Osteoblast (primary cell): ENCODE data around the gene TMEM30B. TPM values are rescaled to one million over a fixed set of nuclear protein-coding genes. Genes with fewer than 3 reads are reported as not detected.

Experiments
- DNase-seq: peaks from one replicate; pipeline ENCODE4 v3.0.0; 2011; ENCODE audit warnings: low spot score, mixed read lengths; ENCODE audit not compliant: insufficient read length; ENCODE audit errors: missing footprints
- H2AFZ ChIP-seq: 2 replicates; pipeline ENCODE4 v1.6.0; 2011; ENCODE audit warnings: mild to moderate bottlenecking, low read length
- H3K27ac ChIP-seq: 2 replicates; pipeline ENCODE4 v1.5.1; 2011; ENCODE audit warnings: mild to moderate bottlenecking, low read depth, low read length, moderate library complexity
- H3K27me3 ChIP-seq: 2 replicates; pipeline ENCODE4 v1.6.0; 2012; ENCODE audit warnings: mild to moderate bottlenecking, control low read depth, inconsistent platforms, low read length, moderate library complexity; ENCODE audit not compliant: insufficient read depth
- H3K36me3 ChIP-seq: 2 replicates; pipeline ENCODE4 v1.5.1; 2011; ENCODE audit warnings: mild to moderate bottlenecking, low read length, control low read depth, moderate library complexity; ENCODE audit not compliant: insufficient read depth
- H3K4me1 ChIP-seq: 2 replicates; pipeline ENCODE4 v1.5.1; 2011; ENCODE audit warnings: mild to moderate bottlenecking, low read length, control low read depth, moderate library complexity; ENCODE audit not compliant: insufficient read depth
- H3K4me2 ChIP-seq: 2 replicates; pipeline ENCODE4 v1.6.0; 2011; ENCODE audit warnings: mild to moderate bottlenecking, low read length; ENCODE audit not compliant: insufficient read depth
- H3K4me3 ChIP-seq: fragments of 200-600 bp; sonication (generic); 3 replicates; pipeline ENCODE4 v1.5.1; 2012; ENCODE audit warnings: mild to moderate bottlenecking, low read length, inconsistent platforms; ENCODE audit not compliant: insufficient read depth
- H3K79me2 ChIP-seq: 2 replicates; pipeline ENCODE4 v1.6.0; 2012; ENCODE audit warnings: mild to moderate bottlenecking, low read length, control low read depth, inconsistent platforms; ENCODE audit not compliant: insufficient read depth
- H3K9me3 ChIP-seq: 2 replicates; pipeline ENCODE4 v1.5.1; 2011; ENCODE audit warnings: low read depth, low read length, control low read depth
- H4K20me1 ChIP-seq: 2 replicates; pipeline ENCODE4 v1.6.0; 2012; ENCODE audit warnings: mild to moderate bottlenecking, low read length, control low read depth; ENCODE audit not compliant: insufficient read depth
- CTCF ChIP-seq: IDR thresholded peaks from 2 replicates; pipeline ENCODE4 v1.5.1; 2011; ENCODE audit warnings: mild to moderate bottlenecking, low read depth, low read length, moderate library complexity; ENCODE audit errors: extremely low read depth
- total RNA-seq: library from RNA; depleted of rRNA; stranded (reverse); fragments of >200 nt; gene quantifications from 2 replicates; pipeline ENCODE4 v1.2.3, GENCODE V29; 2012

TMEM30B gene
- total RNA-seq, 1 donor: 1.1 TPM

DNA sequence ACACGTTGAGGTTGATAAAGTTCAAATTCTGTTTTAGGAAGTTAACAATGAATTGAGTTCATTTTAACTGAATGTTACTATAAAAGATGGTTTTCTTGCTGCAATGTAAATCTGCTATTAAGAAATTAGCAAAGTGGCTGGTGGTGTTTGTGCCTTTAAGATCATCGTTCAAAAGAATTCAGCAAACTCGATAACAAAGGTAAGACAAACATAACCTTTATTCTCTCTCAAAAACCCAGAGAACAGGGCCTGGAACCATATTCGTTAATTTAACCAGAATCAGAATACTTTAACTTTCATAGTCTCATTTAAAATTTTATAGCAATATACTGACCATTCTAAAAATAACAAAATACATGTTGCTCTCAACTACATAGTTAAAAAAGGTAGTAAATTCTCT, 3.4 kb downstream of the TMEM30B start:
- no peak overlapping the region for H3K4me2 ChIP-seq
- no peaks in the 10 kb centered on the region for H3K79me2 ChIP-seq
- no peaks in the 10 kb centered on the region for H3K36me3 ChIP-seq
- peaks cover 42% of the 10 kb centered on the region for H3K27me3 ChIP-seq
- H2AFZ ChIP-seq: no peak overlapping the region
- no peaks in the 10 kb centered on the region for H3K9me3 ChIP-seq
- DNase-seq: no peak
- TF ChIP-seq CTCF: no peak
- no peaks in the 10 kb centered on the region for H4K20me1 ChIP-seq
- H3K4me3 ChIP-seq: no peak overlapping the region
- no peak overlapping the region for H3K27ac ChIP-seq
- H3K4me1 ChIP-seq: no peaks in the 10 kb centered on the region

DNA sequence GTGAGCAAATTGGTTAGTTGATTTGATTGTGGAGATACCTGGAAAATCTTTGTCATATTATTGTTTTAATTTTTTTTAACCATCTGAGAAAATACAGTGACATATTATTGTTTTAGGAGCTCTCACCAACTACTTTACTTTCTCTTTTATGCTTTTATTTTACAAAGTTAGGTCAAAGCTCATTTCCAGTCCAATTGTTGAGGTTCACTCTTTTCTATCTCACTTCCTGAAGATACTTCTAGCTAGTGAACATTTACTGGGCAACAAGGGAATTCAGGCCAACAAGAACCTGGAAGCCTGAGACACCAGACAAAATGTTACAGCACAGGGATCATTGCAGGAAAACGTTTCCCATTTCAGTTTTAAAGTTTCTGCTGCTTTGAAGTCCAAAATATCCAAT, 3.9 kb downstream of the TMEM30B start:
- peaks cover 42% of the 10 kb centered on the region for H3K27me3 ChIP-seq
- H3K4me1 ChIP-seq: no peaks in the 10 kb centered on the region
- H3K4me2 ChIP-seq: no peak overlapping the region
- no peak for TF ChIP-seq CTCF
- no peak overlapping the region for H2AFZ ChIP-seq
- H3K36me3 ChIP-seq: no peaks in the 10 kb centered on the region
- DNase-seq: no peak
- no peak overlapping the region for H3K27ac ChIP-seq
- no peak overlapping the region for H3K4me3 ChIP-seq
- H3K9me3 ChIP-seq: no peaks in the 10 kb centered on the region
- H3K79me2 ChIP-seq: no peaks in the 10 kb centered on the region
- no peaks in the 10 kb centered on the region for H4K20me1 ChIP-seq

- H3K4me3 ChIP-seq: no peak overlapping the region
- no peaks in the 10 kb centered on the region for H3K79me2 ChIP-seq
- no peaks in the 10 kb centered on the region for H3K9me3 ChIP-seq
- H3K27ac ChIP-seq: no peak overlapping the region
- no peaks in the 10 kb centered on the region for H4K20me1 ChIP-seq
- no peak overlapping the region for H2AFZ ChIP-seq
- peaks cover 11% of the 10 kb centered on the region for H3K4me1 ChIP-seq
- no peak for TF ChIP-seq CTCF
- H3K4me2 ChIP-seq: no peak overlapping the region
- no peaks in the 10 kb centered on the region for H3K36me3 ChIP-seq
- H3K27me3 ChIP-seq: peaks cover 16% of the 10 kb centered on the region
- DNase-seq: no peak
Observed at GRCh38 chr14:61271552-61271951, 9.6 kb downstream of the TMEM30B start.

DNA sequence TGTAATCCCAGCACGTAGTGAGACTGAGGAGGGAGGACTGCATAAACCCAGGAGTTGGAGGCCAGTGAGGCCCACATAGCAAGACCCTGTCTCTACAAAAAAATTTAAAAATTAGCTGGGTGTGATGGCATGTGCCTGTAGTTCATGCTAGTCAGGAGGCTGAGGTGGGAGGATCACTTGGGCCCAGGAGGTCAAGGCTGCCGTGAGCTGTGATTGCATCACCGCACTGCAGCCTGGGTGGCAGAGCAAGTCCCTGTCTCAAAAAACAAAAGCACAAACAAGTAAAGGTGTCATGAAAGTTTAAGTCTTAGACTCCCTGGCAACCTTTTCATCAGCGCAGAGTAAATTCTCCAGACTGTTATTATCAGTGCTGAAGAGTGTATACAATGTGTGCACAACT, 10.4 kb downstream of the TMEM30B start:
- no peak for TF ChIP-seq CTCF
- H3K36me3 ChIP-seq: no peaks in the 10 kb centered on the region

More for the DNA sequence above, 10.4 kb downstream of the TMEM30B start:
- H3K4me2 ChIP-seq: no peak overlapping the region
- no peaks in the 10 kb centered on the region for H4K20me1 ChIP-seq
- no peak overlapping the region for H2AFZ ChIP-seq
- H3K4me1 ChIP-seq: peaks cover 11% of the 10 kb centered on the region
- no peaks in the 10 kb centered on the region for H3K79me2 ChIP-seq
- no peak for DNase-seq
- H3K4me3 ChIP-seq: no peak overlapping the region
- H3K27me3 ChIP-seq: peaks cover 15% of the 10 kb centered on the region
- H3K27ac ChIP-seq: no peak overlapping the region
- H3K9me3 ChIP-seq: no peaks in the 10 kb centered on the region
